B cell (primary cell): ENCODE data around the gene BET1.

ENCODE experiments used
- CTCF ChIP-seq: fragments of 200-600 bp; IDR thresholded peaks from one replicate; pipeline ENCODE4 v1.8.0; 2022; ENCODE audit warnings: antibody characterized with exemption, mild to moderate bottlenecking
- EZH2 ChIP-seq: IDR thresholded peaks from 2 replicates; pipeline ENCODE4 v1.6.1; 2012; ENCODE audit warnings: borderline replicate concordance, low read depth, mild to moderate bottlenecking, moderate library complexity, low read length; ENCODE audit not compliant: insufficient read depth, poor library complexity, severe bottlenecking

GRCh38 chr7:94015538-94015937, 11.4 kb upstream of the BET1 start:
- TF ChIP-seq CTCF = no peak
- TF ChIP-seq EZH2 = no peak
